ENCODE data around the gene CTSE. TPM values are rescaled to one million over a fixed set of nuclear protein-coding genes. Genes with fewer than 3 reads are reported as not detected.
A peak's percentile ranks its signal among the peaks of the same experiment; 100 is the strongest.

CTSE gene
- total and polyA plus RNA-seq, 7 experiments from 2014 or later = not detected

DNA sequence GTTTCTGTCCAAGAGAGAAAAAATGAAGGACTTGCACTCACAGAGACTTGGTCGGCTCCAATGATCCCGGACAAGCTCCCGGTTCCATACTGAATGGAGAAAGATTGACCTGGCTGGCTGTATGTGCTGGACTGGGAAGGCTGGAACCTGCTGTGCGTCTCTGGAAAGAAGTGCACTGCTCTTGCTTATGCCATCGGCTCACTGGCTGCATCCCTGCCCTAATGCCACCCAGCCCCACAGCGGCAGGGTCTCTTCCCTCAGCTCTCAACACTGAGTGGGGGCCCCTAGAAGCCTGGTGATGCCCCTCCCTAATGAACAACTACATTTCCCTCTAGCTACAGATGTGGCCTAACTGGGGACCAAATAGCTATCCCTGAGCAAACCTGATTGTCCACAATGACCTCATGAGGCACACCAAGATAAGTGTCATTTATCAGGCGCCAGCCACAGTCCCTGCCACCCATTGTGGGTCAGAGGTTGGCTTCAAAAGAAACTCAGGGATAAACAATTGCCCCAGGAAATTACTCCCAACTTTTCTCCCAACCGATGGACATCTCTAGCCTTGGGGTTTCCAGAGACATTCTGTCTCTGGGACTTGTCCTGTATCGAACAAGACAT lies 2.6 kb downstream of the CTSE start:
- Histone ChIP-seq H3K27ac (ENCODE audit: low read depth, low read length) (no peak overlapping the region), H3K4me3 (ENCODE audit: low read length) (no peak overlapping the region), H3K36me3 (ENCODE audit: control insufficient read depth in 2 of 3, insufficient read depth in 3 of 3, low read length in 3 of 3) (no peaks in the 10 kb centered on the region), H3K9me3 (ENCODE audit: control insufficient read depth in 2 of 3, low read length in 3 of 3) (no peaks in the 10 kb centered on the region), H3K4me1 (ENCODE audit: control insufficient read depth in 2 of 2, insufficient read depth in 2 of 2, low read length in 2 of 2) (no peaks in the 10 kb centered on the region), H3K27me3 (ENCODE audit: control insufficient read depth in 2 of 2, insufficient read depth in 2 of 2, low read length in 2 of 2) (no peaks in the 10 kb centered on the region)
- no peak overlapping the region for H3K27ac Mint-ChIP-seq
- H3K36me3 Mint-ChIP-seq = no peaks in the 10 kb centered on the region
- CTCF ChIA-PET = no interaction called here
- intact Hi-C loops (cut with micrococcal nuclease) = no loop called here
- peaks cover 0 to 5% (median 0%) of the 10 kb centered on the region in 11 donors for H3K9me3 Mint-ChIP-seq
- H3K27me3 Mint-ChIP-seq = peaks cover 0 to 40% (median 8%) of the 10 kb centered on the region in 5 donors
- no peaks in the 10 kb centered on the region for H3K4me1 Mint-ChIP-seq
- H3K4me3 Mint-ChIP-seq = no peak overlapping the region
- ATAC-seq (no peak), DNase-seq (no peak)
- POLR2A ChIA-PET = no interaction called here

GRCh38 chr1:206020393-206021007 lies 3.2 kb downstream of the CTSE start:
- ATAC-seq (no peak), DNase-seq (no peak)
- H3K4me3 ChIP-seq (ENCODE audit: low read length) = no peak overlapping the region
- H3K36me3 ChIP-seq (ENCODE audit: control insufficient read depth in 2 of 3, insufficient read depth in 3 of 3, low read length in 3 of 3) = no peaks in the 10 kb centered on the region
- CTCF ChIA-PET = no interaction called here
- Mint-ChIP-seq H3K4me3 (no peak overlapping the region), H3K4me1 (no peaks in the 10 kb centered on the region), H3K27ac (no peak overlapping the region), H3K27me3 (peaks cover 0 to 36% (median 8%) of the 10 kb centered on the region in 5 donors), H3K36me3 (no peaks in the 10 kb centered on the region), H3K9me3 (peaks cover 0 to 5% (median 0%) of the 10 kb centered on the region in 11 donors)
- H3K4me1 ChIP-seq (ENCODE audit: control insufficient read depth in 2 of 2, insufficient read depth in 2 of 2, low read length in 2 of 2) = no peaks in the 10 kb centered on the region
- H3K27ac ChIP-seq (ENCODE audit: low read depth, low read length) = no peak overlapping the region
- H3K27me3 ChIP-seq (ENCODE audit: control insufficient read depth in 2 of 2, insufficient read depth in 2 of 2, low read length in 2 of 2) = no peaks in the 10 kb centered on the region
- POLR2A ChIA-PET = no interaction called here
- intact Hi-C loops (cut with micrococcal nuclease) = no loop called here
- H3K9me3 ChIP-seq (ENCODE audit: control insufficient read depth in 2 of 3, low read length in 3 of 3) = no peaks in the 10 kb centered on the region

- H3K4me1 ChIP-seq (ENCODE audit: control insufficient read depth in 2 of 2, insufficient read depth in 2 of 2, low read length in 2 of 2) = peaks cover 0 to 12% of the 10 kb centered on the region in 2 donors
- H3K36me3 Mint-ChIP-seq = no peaks in the 10 kb centered on the region
- intact Hi-C loops (cut with micrococcal nuclease) = no loop called here
These were observed 8.6 kb downstream of the CTSE start for GRCh38 chr1:206015071-206015470.

GRCh38 chr1:206014601-206015000 lies 9.1 kb downstream of the CTSE start:
- peaks cover 0 to 5% (median 0%) of the 10 kb centered on the region in 11 donors for H3K9me3 Mint-ChIP-seq

More at GRCh38 chr1:206015071-206015470, 8.6 kb downstream of the CTSE start:
- Mint-ChIP-seq H3K27ac (no peak overlapping the region), H3K4me1 (peaks cover 15 to 27% (median 23%) of the 10 kb centered on the region in 7 donors), H3K4me3 (no peak overlapping the region), H3K27me3 (peaks cover 0 to 20% (median 0%) of the 10 kb centered on the region in 5 donors), H3K9me3 (peaks cover 0 to 5% (median 0%) of the 10 kb centered on the region in 11 donors)
- Histone ChIP-seq H3K4me3 (ENCODE audit: low read length) (no peak overlapping the region), H3K9me3 (ENCODE audit: control insufficient read depth in 2 of 3, low read length in 3 of 3) (no peaks in the 10 kb centered on the region), H3K27me3 (ENCODE audit: control insufficient read depth in 2 of 2, insufficient read depth in 2 of 2, low read length in 2 of 2) (no peaks in the 10 kb centered on the region), H3K27ac (ENCODE audit: low read depth, low read length) (no peak overlapping the region), H3K36me3 (ENCODE audit: control insufficient read depth in 2 of 3, insufficient read depth in 3 of 3, low read length in 3 of 3) (no peaks in the 10 kb centered on the region)
- ChIA-PET CTCF (no interaction called here), POLR2A (no interaction called here)
- ATAC-seq (no peak), DNase-seq (no peak)

DNA sequence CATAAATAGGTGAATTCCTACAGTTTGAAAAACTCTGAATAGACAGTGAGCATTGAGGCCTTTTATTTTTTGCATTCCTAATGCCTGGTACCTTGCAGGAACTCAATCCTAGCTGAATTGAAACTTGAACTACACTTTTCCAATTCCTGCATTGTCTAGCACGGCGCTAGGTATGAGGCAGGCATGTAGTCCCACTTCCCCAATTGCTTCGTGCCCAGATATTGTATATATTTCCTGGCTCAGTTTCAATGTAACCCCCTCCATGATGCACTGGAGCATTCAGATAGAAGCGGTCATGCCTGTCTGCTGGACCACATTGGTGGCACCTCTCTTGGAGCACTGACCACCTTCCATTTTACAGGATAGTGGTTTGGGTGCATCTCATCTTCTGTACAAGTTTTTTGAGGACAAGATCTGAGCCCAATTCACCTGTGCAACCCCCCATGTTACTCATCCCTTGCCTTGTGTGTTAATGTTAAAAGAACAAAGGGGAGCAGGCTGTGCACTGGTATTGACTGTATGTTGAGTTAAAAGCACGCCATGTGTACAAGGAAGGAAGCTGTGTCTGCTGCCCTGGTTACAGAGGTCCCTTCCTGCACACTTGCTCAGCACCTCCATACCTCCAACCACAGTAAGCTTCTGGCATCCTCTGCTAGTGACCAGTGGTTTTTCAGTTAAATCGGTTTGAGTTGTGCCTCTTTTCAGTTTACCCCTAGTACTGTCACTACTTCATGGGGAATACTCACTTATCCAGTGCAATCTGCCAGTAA lies 10.5 kb downstream of the CTSE start:
- Mint-ChIP-seq H3K9me3 (peaks cover 0 to 5% (median 0%) of the 10 kb centered on the region in 11 donors), H3K27ac (no peak overlapping the region), H3K4me1 (peaks cover 15 to 27% (median 23%) of the 10 kb centered on the region in 7 donors), H3K36me3 (no peaks in the 10 kb centered on the region), H3K4me3 (peak overlapping the region in 2 of 10 donors; percentile 64 to 68), H3K27me3 (peaks cover 0 to 11% (median 0%) of the 10 kb centered on the region in 5 donors)
- peaks cover 0 to 12% of the 10 kb centered on the region in 2 donors for H3K4me1 ChIP-seq (ENCODE audit: control insufficient read depth in 2 of 2, insufficient read depth in 2 of 2, low read length in 2 of 2)
- intact Hi-C loops (cut with micrococcal nuclease) = no loop called here
- H3K36me3 ChIP-seq (ENCODE audit: control insufficient read depth in 2 of 3, insufficient read depth in 3 of 3, low read length in 3 of 3) = no peaks in the 10 kb centered on the region
- no peak for DNase-seq
- POLR2A ChIA-PET = no interaction called here
- no peak overlapping the region for H3K27ac ChIP-seq (ENCODE audit: low read depth, low read length)
- H3K4me3 ChIP-seq (ENCODE audit: low read length) = no peak overlapping the region
- ATAC-seq = no peak
- no peaks in the 10 kb centered on the region for H3K9me3 ChIP-seq (ENCODE audit: control insufficient read depth in 2 of 3, low read length in 3 of 3)
- no peaks in the 10 kb centered on the region for H3K27me3 ChIP-seq (ENCODE audit: control insufficient read depth in 2 of 2, insufficient read depth in 2 of 2, low read length in 2 of 2)
- CTCF ChIA-PET = no interaction called here

More at GRCh38 chr1:206014601-206015000, 9.1 kb downstream of the CTSE start:
- Mint-ChIP-seq H3K27me3 (peaks cover 0 to 20% (median 0%) of the 10 kb centered on the region in 5 donors), H3K36me3 (no peaks in the 10 kb centered on the region), H3K4me1 (peaks cover 15 to 27% (median 23%) of the 10 kb centered on the region in 7 donors), H3K4me3 (no peak overlapping the region), H3K27ac (no peak overlapping the region)
- CTCF ChIA-PET = no interaction called here
- Histone ChIP-seq H3K4me3 (ENCODE audit: low read length) (no peak overlapping the region), H3K27me3 (ENCODE audit: control insufficient read depth in 2 of 2, insufficient read depth in 2 of 2, low read length in 2 of 2) (no peaks in the 10 kb centered on the region), H3K27ac (ENCODE audit: low read depth, low read length) (no peak overlapping the region), H3K36me3 (ENCODE audit: control insufficient read depth in 2 of 3, insufficient read depth in 3 of 3, low read length in 3 of 3) (no peaks in the 10 kb centered on the region), H3K4me1 (ENCODE audit: control insufficient read depth in 2 of 2, insufficient read depth in 2 of 2, low read length in 2 of 2) (peaks cover 0 to 12% of the 10 kb centered on the region in 2 donors), H3K9me3 (ENCODE audit: control insufficient read depth in 2 of 3, low read length in 3 of 3) (no peaks in the 10 kb centered on the region)
- intact Hi-C loops (cut with micrococcal nuclease) = no loop called here
- DNase-seq (no peak), ATAC-seq (no peak)
- POLR2A ChIA-PET = no interaction called here

GRCh38 chr1:206012086-206012859 lies 11.4 kb downstream of the CTSE start:
- intact Hi-C loops (cut with micrococcal nuclease) = loop anchor here in 1 of 2 donors (1.0 kb wide), 1 partner anchor 11 kb away; the partner anchor contains the start of gene CTSE
- H3K27me3 Mint-ChIP-seq = peaks cover 0 to 5% (median 0%) of the 10 kb centered on the region in 5 donors
- no peaks in the 10 kb centered on the region for H3K36me3 Mint-ChIP-seq
- H3K27me3 ChIP-seq (ENCODE audit: control insufficient read depth in 2 of 2, insufficient read depth in 2 of 2, low read length in 2 of 2) = no peaks in the 10 kb centered on the region
- H3K36me3 ChIP-seq (ENCODE audit: control insufficient read depth in 2 of 3, insufficient read depth in 3 of 3, low read length in 3 of 3) = no peaks in the 10 kb centered on the region
- no peak overlapping the region for H3K4me3 ChIP-seq (ENCODE audit: low read length)
- ATAC-seq (peak; percentile 98), DNase-seq (peak in 8 of 9 donors; percentile 12 to 47 (median 26))
- peaks cover 15 to 27% (median 23%) of the 10 kb centered on the region in 7 donors for H3K4me1 Mint-ChIP-seq
- H3K27ac Mint-ChIP-seq = peak overlapping the region in 5 of 9 donors; percentile 1 to 77 (median 50)
- no peak overlapping the region for H3K27ac ChIP-seq (ENCODE audit: low read depth, low read length)
- H3K9me3 ChIP-seq (ENCODE audit: control insufficient read depth in 2 of 3, low read length in 3 of 3) = no peaks in the 10 kb centered on the region
- peaks cover 0 to 12% of the 10 kb centered on the region in 2 donors for H3K4me1 ChIP-seq (ENCODE audit: control insufficient read depth in 2 of 2, insufficient read depth in 2 of 2, low read length in 2 of 2)
- peak overlapping the region; percentile 4 to 76 (median 62) for H3K4me3 Mint-ChIP-seq
- ChIA-PET CTCF (interaction anchor here (0.8 kb wide), 1 partner anchor 18 kb away, joined by 3 read pairs; no protein-coding TSS in a partner anchor), POLR2A (interaction anchor here (0.9 kb wide), 1 partner anchor 77 kb away, joined by 5 read pairs; no protein-coding TSS in a partner anchor)
- H3K9me3 Mint-ChIP-seq = no peaks in the 10 kb centered on the region
